Measurements from ENCODE around the gene HIVEP3.

GRCh38 chr1:41682845-41683625, 235.7 kb downstream of the HIVEP3 start:
- no peak for TF ChIP-seq EZH2phosphoT487 (IDR thresholded peaks at IDR 0.05; ENCODE audit: low read length)
- no peak for TF ChIP-seq EZH2 (optimal IDR thresholded peaks at IDR 0.05; ENCODE audit: low read depth, low read length)
